ENCODE measurements around the gene NKX2-1.
A peak's percentile ranks its signal among the peaks of the same experiment; 100 is the strongest.
"Not testable (repeated sequence)": the region's sequence is repeated elsewhere in the genome, so short reads cannot be mapped to it uniquely, and the experiment has no call there.

Gene NKX2-1

GRCh38 chr14:36519431-36520321 lies at the start of gene NKX2-1:
Gene NKX2-1 (minus strand): TSS chr14:36520232. CDS start chr14:36520129, 103 bp downstream.
- Mint-ChIP-seq H3K4me1 (peaks cover 23% of the 10 kb centered on the region), H3K36me3 (ENCODE audit: low read depth) (no peaks in the 10 kb centered on the region), H3K27me3 (ENCODE audit: low read depth) (peaks cover 98% of the 10 kb centered on the region), H3K27ac (no peak within 1 kb of the TSS), H3K9me3 (peaks cover 5% of the 10 kb centered on the region), H3K4me3 (peak within 1 kb of the TSS; percentile 65 to 75 (median 68))
- no peak for TF ChIP-seq CTCF (IDR thresholded peaks at IDR 0.05; ENCODE audit: unreplicated experiment in 3 of 3)

- TF ChIP-seq CTCF (IDR thresholded peaks at IDR 0.05; ENCODE audit: unreplicated experiment in 3 of 3), result peak; percentile 80 to 81 (median 81)
- Mint-ChIP-seq H3K36me3 (ENCODE audit: low read depth) (no peaks in the 10 kb centered on the region), H3K9me3 (no peaks in the 10 kb centered on the region), H3K27me3 (ENCODE audit: low read depth) (peaks cover 46% of the 10 kb centered on the region), H3K27ac (no peak overlapping the region), H3K4me3 (no peak overlapping the region), H3K4me1 (no peaks in the 10 kb centered on the region)
Measured at GRCh38 chr14:36556811-36557433, 36.9 kb upstream of the NKX2-1 start.

GRCh38 chr14:36555998-36556743 lies 36.1 kb upstream of the NKX2-1 start:
- no peaks in the 10 kb centered on the region for H3K4me1 Mint-ChIP-seq

GRCh38 chr14:36553656-36554260 lies 33.7 kb upstream of the NKX2-1 start:
- Mint-ChIP-seq H3K4me1 (no peaks in the 10 kb centered on the region), H3K36me3 (ENCODE audit: low read depth) (no peaks in the 10 kb centered on the region), H3K4me3 (no peak overlapping the region), H3K27ac (no peak overlapping the region), H3K27me3 (ENCODE audit: low read depth) (peaks cover 33% of the 10 kb centered on the region), H3K9me3 (no peaks in the 10 kb centered on the region)
- TF ChIP-seq CTCF (IDR thresholded peaks at IDR 0.05; ENCODE audit: unreplicated experiment in 3 of 3), result peak; percentile 65 to 76 (median 69)

More at GRCh38 chr14:36555998-36556743, 36.1 kb upstream of the NKX2-1 start:
- H3K9me3 Mint-ChIP-seq, result no peaks in the 10 kb centered on the region
- H3K36me3 Mint-ChIP-seq (ENCODE audit: low read depth), result no peaks in the 10 kb centered on the region
- no peak overlapping the region for H3K4me3 Mint-ChIP-seq
- peaks cover 41% of the 10 kb centered on the region for H3K27me3 Mint-ChIP-seq (ENCODE audit: low read depth)
- TF ChIP-seq CTCF (IDR thresholded peaks at IDR 0.05; ENCODE audit: unreplicated experiment in 3 of 3), result no peak
- H3K27ac Mint-ChIP-seq, result no peak overlapping the region

- TF ChIP-seq CTCF (IDR thresholded peaks at IDR 0.05; ENCODE audit: unreplicated experiment in 3 of 3), result no peak
Measured at GRCh38 chr14:36550899-36551298, 30.9 kb upstream of the NKX2-1 start.

GRCh38 chr14:36544280-36544679 lies 24.2 kb upstream of the NKX2-1 start:
- not testable (repeated sequence) for H3K36me3 Mint-ChIP-seq (ENCODE audit: low read depth); H3K4me3 Mint-ChIP-seq
- peaks cover 38% of the 10 kb centered on the region for H3K27me3 Mint-ChIP-seq (ENCODE audit: low read depth)

More at GRCh38 chr14:36550899-36551298, 30.9 kb upstream of the NKX2-1 start:
- Mint-ChIP-seq H3K9me3 (no peaks in the 10 kb centered on the region), H3K27me3 (ENCODE audit: low read depth) (peaks cover 23% of the 10 kb centered on the region), H3K4me1 (no peaks in the 10 kb centered on the region), H3K4me3 (no peak overlapping the region), H3K36me3 (ENCODE audit: low read depth) (no peaks in the 10 kb centered on the region), H3K27ac (no peak overlapping the region)

More at GRCh38 chr14:36544280-36544679, 24.2 kb upstream of the NKX2-1 start:
- not testable (repeated sequence) for H3K4me1 Mint-ChIP-seq, H3K9me3 Mint-ChIP-seq, H3K27ac Mint-ChIP-seq

All from nephron (organoid).